LHCN-M2 (cell line): Measurements from ENCODE around the gene RUNX1. TPM values are rescaled to one million over a fixed set of nuclear protein-coding genes. Genes with fewer than 3 reads are reported as not detected.

Experiments
- DNase-seq: peaks from one replicate; pipeline ENCODE4 v3.0.0-alpha.2; 2012; ENCODE audit warnings: low read depth
- total RNA-seq: library from RNA; depleted of rRNA; stranded (reverse); fragments of >200 nt; gene quantifications from 2 replicates; pipeline ENCODE4 v1.2.3, GENCODE V29; 2014

The RUNX1 gene
- total RNA-seq, 1 experiment from 2014 or later, result 43.9 TPM

DNA sequence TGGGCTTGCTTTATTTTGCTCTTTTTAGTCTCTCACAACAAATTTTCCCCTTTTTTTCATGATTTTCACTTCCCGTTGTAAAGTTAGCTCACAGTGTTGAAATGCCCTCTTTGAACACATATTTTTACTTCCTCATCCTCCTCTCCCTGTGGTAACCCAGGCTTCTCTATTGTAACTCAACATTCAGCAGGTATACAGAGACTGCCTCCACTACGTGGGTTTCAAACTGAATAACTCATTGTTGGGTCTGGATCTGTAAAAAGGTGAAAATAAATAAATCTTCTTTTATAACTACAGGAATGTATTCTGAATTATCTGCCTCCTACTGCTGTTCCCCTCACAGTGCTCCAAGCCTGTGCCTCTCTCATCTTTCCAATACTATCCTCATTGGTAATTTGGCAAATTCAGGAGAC is 166.4 kb downstream of the RUNX1 start:
- DNase-seq, result no peak

- DNase-seq, result peak; percentile 85
Measured at GRCh38 chr21:34881839-34882371, 167.2 kb downstream of the RUNX1 start.

DNA sequence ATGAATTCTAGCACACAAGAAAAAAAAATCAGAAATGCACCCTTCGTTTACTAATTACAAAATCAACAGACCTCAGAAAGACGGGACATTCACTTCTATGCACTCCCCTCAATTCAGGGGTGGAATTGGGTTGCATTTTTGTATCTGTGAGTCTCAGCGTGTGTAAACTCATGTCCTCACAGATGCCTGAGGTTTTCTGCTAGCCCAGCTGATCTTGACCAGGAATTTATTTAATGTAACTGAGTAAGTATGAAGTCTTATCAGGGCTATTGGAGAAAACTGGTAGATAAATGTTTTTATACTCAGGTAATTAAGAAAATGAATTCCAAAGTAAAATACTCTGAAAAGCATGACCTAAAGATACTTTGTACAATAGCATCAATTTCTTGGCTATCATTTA is 167.7 kb downstream of the RUNX1 start:
- peak; percentile 65 for DNase-seq

- DNase-seq, result no peak
Measured at GRCh38 chr21:34880401-34880800, 168.7 kb downstream of the RUNX1 start.

- no peak for DNase-seq
Measured at GRCh38 chr21:34878940-34879339, 170.2 kb downstream of the RUNX1 start.

GRCh38 chr21:34878501-34878900 is 170.6 kb downstream of the RUNX1 start:
- DNase-seq, result no peak

DNA sequence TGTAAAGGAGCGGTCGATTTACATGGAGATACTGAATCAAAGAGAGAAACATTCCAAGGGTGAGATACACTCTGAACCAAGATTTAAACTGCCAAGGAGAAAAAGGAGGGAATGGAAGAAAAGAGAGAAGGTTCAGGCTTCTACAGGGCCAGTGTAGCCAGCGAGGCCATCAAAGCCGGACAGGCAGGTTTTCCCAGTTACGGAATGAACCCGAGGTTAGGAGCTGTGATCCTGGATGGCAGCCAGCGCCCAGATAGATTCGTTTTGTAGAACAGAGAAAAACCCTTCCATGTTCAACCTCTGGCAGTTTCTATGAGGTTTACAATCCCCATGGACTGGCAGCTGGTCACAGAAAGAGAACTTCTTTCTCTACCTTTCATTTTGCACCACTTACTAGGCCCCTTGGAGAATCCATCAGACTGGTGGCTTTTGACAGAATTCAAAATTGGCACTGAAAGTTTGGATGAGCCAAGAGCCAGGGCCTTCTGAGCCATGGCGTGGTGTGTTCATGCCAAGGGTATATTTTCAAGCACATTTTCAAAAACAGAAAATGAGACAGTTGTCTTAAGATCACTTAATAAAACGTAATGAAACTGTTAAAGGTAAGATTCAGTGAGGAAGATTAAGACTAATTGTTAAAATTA is 171.5 kb downstream of the RUNX1 start:
- no peak for DNase-seq

- DNase-seq, result no peak
Measured at GRCh38 chr21:34875830-34876229, 173.3 kb downstream of the RUNX1 start.

- no peak for DNase-seq
Measured at GRCh38 chr21:34874684-34875513, 174.2 kb downstream of the RUNX1 start.

DNA sequence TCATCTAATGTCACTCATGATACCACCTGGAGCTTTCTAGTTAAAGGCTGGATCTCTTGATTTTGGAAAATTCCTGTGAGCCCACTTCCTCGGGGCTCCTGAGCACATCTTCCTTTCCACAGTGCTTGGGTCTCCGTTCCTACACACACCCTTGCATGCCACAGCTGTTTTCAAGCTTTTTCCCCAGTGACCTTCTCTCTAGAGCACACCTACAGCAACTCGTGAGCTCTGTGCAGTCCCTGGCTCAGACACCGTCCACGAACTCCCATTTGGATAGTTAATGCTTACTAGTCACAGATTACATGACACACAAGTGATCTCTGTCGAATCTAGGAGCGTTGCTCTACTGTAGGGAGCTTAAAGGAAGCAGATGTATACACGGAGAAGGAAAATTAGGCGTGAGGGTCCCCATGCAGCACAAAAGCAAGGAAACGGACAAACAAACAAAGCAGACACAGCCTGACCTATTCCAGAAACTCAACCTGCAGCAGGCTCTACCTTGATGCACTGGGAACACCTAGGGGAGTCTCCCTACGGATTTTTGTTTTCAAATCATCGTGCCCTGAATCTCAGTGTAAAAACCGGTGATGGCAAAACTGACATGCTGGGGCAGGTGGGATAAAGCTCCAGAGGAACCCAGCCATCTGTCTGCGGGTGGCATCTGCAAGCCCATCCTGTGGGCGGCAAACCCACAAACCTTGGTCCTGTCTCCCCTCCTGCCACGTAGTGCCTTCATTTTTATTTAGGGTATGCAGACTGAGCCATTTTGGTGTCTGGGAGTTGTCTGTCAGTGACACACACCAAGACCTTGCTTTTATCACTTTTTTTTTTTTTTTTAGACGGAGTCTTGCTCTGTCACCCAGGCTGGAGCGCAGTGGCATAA is 177.8 kb downstream of the RUNX1 start:
- DNase-seq, result no peak

DNA sequence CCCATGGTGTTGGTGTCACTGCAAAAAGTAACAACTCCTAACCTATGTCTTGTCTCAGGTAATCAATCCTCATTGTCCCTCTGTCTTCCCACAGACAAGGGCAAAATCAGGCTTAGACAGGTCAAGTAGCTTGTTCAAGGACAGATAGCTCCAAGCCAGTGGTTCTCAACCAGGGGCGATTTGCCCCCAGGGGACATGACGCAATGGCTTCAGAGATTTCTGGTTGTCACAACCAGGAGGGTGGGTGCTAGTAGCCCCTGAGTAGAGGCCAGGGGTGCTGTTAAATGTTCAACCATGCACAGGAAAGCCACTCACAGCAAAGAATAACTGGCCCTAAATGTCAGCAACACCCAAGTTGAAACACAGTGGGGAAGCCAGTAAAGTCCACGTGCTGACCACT is 178.9 kb downstream of the RUNX1 start:
- no peak for DNase-seq

- DNase-seq, result no peak
Measured at GRCh38 chr21:34869545-34869944, 179.6 kb downstream of the RUNX1 start.

DNA sequence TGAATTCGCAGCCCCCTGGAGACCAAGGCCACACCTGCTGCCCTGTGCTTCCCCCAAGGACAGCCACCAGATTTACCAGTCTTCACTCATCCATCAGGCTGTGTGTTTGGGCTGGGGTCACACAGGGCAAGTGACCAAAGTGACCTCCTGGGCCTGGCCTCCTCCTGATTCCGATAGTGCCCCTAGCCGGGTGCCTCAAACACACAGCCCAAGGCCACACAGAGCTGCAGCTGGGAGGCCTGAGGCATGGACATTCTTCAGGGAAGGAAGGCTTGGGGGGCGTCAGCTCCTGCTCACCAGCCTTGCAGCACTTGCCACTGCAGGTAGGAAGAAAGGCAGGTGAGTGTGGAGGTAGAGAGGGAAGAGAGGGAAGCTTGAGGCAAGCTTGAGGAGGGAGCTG is 181.3 kb downstream of the RUNX1 start:
- no peak for DNase-seq

GRCh38 chr21:34865400-34866241 is 183.5 kb downstream of the RUNX1 start:
- peak; percentile 91 for DNase-seq

GRCh38 chr21:34864370-34865149 is 184.5 kb downstream of the RUNX1 start:
- DNase-seq, result no peak

DNA sequence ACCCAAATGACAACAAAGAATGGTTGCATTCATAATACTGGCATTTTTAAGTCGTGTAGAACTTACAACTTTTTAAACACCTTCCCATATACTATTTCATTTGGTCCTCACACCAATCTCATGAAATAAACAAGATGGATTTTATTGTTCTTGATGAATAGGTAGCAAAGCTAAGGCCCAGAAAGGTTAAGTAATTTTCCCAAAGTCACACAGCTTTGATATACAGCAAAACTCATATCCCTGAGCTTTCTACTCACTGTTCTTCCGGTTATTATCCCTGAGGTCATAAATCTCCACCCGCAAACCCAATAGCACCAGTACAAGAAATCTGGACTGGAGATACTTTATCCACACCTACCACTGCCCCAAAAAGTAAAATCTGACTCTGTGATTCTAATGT is 186.2 kb downstream of the RUNX1 start:
- no peak for DNase-seq

GRCh38 chr21:34861258-34861657 is 187.8 kb downstream of the RUNX1 start:
- DNase-seq, result no peak

DNA sequence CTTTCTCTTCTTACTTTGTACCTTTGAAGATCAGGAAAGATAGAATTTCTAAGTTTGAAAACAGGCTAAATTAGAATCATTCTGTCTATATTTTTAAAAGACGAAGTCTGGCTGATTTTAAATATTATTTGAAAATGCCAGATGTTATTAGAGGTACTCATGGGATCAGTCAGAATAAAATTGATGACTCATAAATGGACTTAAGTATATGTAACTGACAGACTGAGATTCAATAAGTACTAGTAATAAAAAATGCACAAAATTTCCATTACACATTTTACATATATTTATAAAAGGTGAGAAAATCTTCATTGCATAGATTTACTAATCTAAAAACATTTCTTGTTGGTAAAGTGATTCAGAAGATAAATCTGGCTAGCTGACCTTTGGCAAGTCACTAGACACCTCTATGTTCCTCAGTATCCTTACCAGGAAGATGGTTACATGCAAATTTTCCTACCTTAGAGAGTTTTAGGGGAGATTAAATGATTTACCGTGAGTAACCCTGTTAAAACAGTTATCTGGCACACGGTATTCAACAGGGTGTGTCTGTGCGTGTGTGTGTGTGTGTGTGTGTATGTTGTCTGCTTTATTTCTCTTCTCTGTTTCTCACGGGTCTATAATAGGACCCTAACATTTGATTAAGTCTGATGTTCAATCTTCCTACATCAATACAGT is 189.0 kb downstream of the RUNX1 start:
- no peak for DNase-seq

- no peak for DNase-seq
Measured at GRCh38 chr21:34858559-34858958, 190.5 kb downstream of the RUNX1 start.

- DNase-seq, result no peak
Measured at GRCh38 chr21:34857874-34858273, 191.2 kb downstream of the RUNX1 start.
